KMS-11 (cell line): ENCODE results near the gene FGGY.

Experiments
- H2AFZ ChIP-seq: fragments of 200-600 bp; sonication (generic); 2 replicates; pipeline ENCODE4 v1.6.1; 2016; ENCODE audit warnings: antibody characterized with exemption, mixed run types, low read depth
- H3K27ac ChIP-seq: fragments of 200-600 bp; sonication (generic); 2 replicates; pipeline ENCODE4 v1.6.1; 2016; ENCODE audit warnings: mild to moderate bottlenecking, mixed run types
- H3K27me3 ChIP-seq: fragments of 200-600 bp; sonication (generic); 2 replicates; pipeline ENCODE4 v1.6.1; 2017; ENCODE audit warnings: mild to moderate bottlenecking, low read depth, mixed run types, moderate library complexity; ENCODE audit not compliant: insufficient read depth
- H3K36me3 ChIP-seq: fragments of 200-600 bp; sonication (generic); 2 replicates; pipeline ENCODE4 v1.6.1; 2017; ENCODE audit warnings: mild to moderate bottlenecking, mixed run types; ENCODE audit not compliant: insufficient read depth
- H3K4me1 ChIP-seq: fragments of 200-600 bp; sonication (generic); 2 replicates; pipeline ENCODE4 v1.6.1; 2016; ENCODE audit warnings: mild to moderate bottlenecking, low read depth, mixed run types; ENCODE audit not compliant: poor library complexity, severe bottlenecking
- H3K4me2 ChIP-seq: fragments of 200-600 bp; sonication (generic); 2 replicates; pipeline ENCODE4 v1.7.0; 2016; ENCODE audit warnings: mild to moderate bottlenecking, mixed run types
- H3K4me3 ChIP-seq: fragments of 200-600 bp; sonication (generic); IDR thresholded peaks from 2 replicates; pipeline ENCODE4 v1.6.1; 2017; ENCODE audit warnings: low read depth, low read length, mixed read lengths; ENCODE audit not compliant: insufficient read depth
- H3K79me2 ChIP-seq: fragments of 200-600 bp; sonication (generic); 2 replicates; pipeline ENCODE4 v1.6.1; 2016; ENCODE audit warnings: low read depth, mixed run types; ENCODE audit not compliant: insufficient read depth
- H3K9ac ChIP-seq: fragments of 200-600 bp; sonication (generic); 2 replicates; pipeline ENCODE4 v1.6.1; 2016; ENCODE audit warnings: mild to moderate bottlenecking, mixed run types
- H4K20me1 ChIP-seq: fragments of 200-600 bp; sonication (generic); 2 replicates; pipeline ENCODE4 v1.6.1; 2016; ENCODE audit warnings: mild to moderate bottlenecking, mixed run types; ENCODE audit not compliant: insufficient read depth
- TF ChIP-seq, protein P1 (sequence below): fragments of 200-600 bp; sonication (generic); conservative IDR thresholded peaks from 2 replicates; pipeline ENCODE4 v1.6.1; 2017; ENCODE audit warnings: low read depth, mild to moderate bottlenecking, antibody characterized with exemption, low read length, moderate library complexity, mixed read lengths

The FGGY gene

GRCh38 chr1:59258412-59259032, 38.4 kb upstream of the FGGY start:
- H3K79me2 ChIP-seq: no peaks in the 10 kb centered on the region
- H3K4me1 ChIP-seq: no peaks in the 10 kb centered on the region
- no peak overlapping the region for H3K9ac ChIP-seq
- no peaks in the 10 kb centered on the region for H3K36me3 ChIP-seq
- no peak overlapping the region for H3K4me2 ChIP-seq
- no peaks in the 10 kb centered on the region for H3K27me3 ChIP-seq
- H4K20me1 ChIP-seq: no peaks in the 10 kb centered on the region
- H3K4me3 ChIP-seq: no peak overlapping the region
- H3K27ac ChIP-seq: no peak overlapping the region
- TF ChIP-seq, protein P1, sequence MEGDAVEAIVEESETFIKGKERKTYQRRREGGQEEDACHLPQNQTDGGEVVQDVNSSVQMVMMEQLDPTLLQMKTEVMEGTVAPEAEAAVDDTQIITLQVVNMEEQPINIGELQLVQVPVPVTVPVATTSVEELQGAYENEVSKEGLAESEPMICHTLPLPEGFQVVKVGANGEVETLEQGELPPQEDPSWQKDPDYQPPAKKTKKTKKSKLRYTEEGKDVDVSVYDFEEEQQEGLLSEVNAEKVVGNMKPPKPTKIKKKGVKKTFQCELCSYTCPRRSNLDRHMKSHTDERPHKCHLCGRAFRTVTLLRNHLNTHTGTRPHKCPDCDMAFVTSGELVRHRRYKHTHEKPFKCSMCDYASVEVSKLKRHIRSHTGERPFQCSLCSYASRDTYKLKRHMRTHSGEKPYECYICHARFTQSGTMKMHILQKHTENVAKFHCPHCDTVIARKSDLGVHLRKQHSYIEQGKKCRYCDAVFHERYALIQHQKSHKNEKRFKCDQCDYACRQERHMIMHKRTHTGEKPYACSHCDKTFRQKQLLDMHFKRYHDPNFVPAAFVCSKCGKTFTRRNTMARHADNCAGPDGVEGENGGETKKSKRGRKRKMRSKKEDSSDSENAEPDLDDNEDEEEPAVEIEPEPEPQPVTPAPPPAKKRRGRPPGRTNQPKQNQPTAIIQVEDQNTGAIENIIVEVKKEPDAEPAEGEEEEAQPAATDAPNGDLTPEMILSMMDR: no peak
- H2AFZ ChIP-seq: no peak overlapping the region

GRCh38 chr1:59261537-59261936, 35.4 kb upstream of the FGGY start:
- no peaks in the 10 kb centered on the region for H3K4me1 ChIP-seq
- no peak overlapping the region for H3K27ac ChIP-seq

GRCh38 chr1:59262631-59263030, 34.3 kb upstream of the FGGY start:
- no peaks in the 10 kb centered on the region for H3K4me1 ChIP-seq
- H3K36me3 ChIP-seq: no peaks in the 10 kb centered on the region
- H3K4me3 ChIP-seq: no peak overlapping the region
- H2AFZ ChIP-seq: no peak overlapping the region
- no peak overlapping the region for H3K27ac ChIP-seq
- TF ChIP-seq, protein P1: no peak
- H4K20me1 ChIP-seq: no peaks in the 10 kb centered on the region
- H3K27me3 ChIP-seq: no peaks in the 10 kb centered on the region
- no peak overlapping the region for H3K9ac ChIP-seq
- H3K4me2 ChIP-seq: no peak overlapping the region
- H3K79me2 ChIP-seq: no peaks in the 10 kb centered on the region

More at GRCh38 chr1:59261537-59261936, 35.4 kb upstream of the FGGY start:
- no peaks in the 10 kb centered on the region for H3K27me3 ChIP-seq
- H2AFZ ChIP-seq: no peak overlapping the region
- no peak overlapping the region for H3K9ac ChIP-seq
- no peak overlapping the region for H3K4me2 ChIP-seq
- TF ChIP-seq, protein P1: no peak
- H3K4me3 ChIP-seq: no peak overlapping the region
- H3K36me3 ChIP-seq: no peaks in the 10 kb centered on the region
- no peaks in the 10 kb centered on the region for H4K20me1 ChIP-seq
- no peaks in the 10 kb centered on the region for H3K79me2 ChIP-seq

DNA sequence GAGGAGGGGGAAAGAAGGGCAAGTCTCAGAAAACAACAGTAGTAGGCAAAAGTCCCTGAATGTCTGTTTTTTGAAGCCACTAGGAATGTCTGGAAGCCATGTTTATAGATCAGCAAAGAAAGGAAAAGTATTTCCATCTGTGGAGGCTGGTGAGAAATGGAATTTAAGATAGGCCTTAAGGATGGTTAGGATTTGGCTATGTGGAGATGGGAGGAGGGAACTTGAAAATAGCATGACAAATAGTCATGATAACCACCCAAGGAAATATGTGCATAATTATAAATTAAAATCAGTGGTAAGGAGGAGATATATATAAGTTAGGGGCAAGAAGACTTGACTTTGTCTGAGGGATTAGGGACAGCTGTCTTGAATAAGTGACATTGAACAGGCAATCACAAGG, 33.8 kb upstream of the FGGY start:
- no peaks in the 10 kb centered on the region for H3K79me2 ChIP-seq
- no peaks in the 10 kb centered on the region for H3K27me3 ChIP-seq
- no peaks in the 10 kb centered on the region for H3K4me1 ChIP-seq
- H3K27ac ChIP-seq: no peak overlapping the region
- H3K9ac ChIP-seq: no peak overlapping the region
- H4K20me1 ChIP-seq: no peaks in the 10 kb centered on the region
- TF ChIP-seq, protein P1: no peak
- H3K4me2 ChIP-seq: no peak overlapping the region
- H3K4me3 ChIP-seq: no peak overlapping the region
- H3K36me3 ChIP-seq: no peaks in the 10 kb centered on the region
- H2AFZ ChIP-seq: no peak overlapping the region
